Islet precursor cell (in vitro differentiated cells): ENCODE measurements around the gene BRSK1.

Experiments
- DNase-seq: peaks from one replicate; pipeline ENCODE4 v3.0.0-alpha.2; 2018

Gene BRSK1

DNA sequence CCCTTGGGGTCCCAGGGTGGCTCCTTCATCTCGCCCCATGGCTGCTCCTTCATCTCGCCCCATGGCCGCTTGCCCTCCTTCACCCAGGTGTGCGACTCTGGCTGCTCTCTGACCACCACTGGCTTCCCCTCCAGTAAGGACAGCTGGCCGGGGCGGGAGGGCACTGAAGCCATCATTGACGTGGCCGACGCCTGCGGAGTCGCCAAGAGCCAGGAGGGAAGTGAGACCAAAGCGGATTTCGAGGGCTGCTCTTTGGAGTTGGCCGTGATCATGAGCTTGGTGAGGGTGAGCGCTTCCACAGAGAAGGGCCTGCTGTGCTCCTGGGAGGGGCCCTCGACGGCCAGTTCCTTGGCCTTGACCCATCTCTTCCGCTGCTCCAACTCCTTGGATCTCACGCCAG, 74.7 kb downstream of the BRSK1 start:
- no peak for DNase-seq

DNA sequence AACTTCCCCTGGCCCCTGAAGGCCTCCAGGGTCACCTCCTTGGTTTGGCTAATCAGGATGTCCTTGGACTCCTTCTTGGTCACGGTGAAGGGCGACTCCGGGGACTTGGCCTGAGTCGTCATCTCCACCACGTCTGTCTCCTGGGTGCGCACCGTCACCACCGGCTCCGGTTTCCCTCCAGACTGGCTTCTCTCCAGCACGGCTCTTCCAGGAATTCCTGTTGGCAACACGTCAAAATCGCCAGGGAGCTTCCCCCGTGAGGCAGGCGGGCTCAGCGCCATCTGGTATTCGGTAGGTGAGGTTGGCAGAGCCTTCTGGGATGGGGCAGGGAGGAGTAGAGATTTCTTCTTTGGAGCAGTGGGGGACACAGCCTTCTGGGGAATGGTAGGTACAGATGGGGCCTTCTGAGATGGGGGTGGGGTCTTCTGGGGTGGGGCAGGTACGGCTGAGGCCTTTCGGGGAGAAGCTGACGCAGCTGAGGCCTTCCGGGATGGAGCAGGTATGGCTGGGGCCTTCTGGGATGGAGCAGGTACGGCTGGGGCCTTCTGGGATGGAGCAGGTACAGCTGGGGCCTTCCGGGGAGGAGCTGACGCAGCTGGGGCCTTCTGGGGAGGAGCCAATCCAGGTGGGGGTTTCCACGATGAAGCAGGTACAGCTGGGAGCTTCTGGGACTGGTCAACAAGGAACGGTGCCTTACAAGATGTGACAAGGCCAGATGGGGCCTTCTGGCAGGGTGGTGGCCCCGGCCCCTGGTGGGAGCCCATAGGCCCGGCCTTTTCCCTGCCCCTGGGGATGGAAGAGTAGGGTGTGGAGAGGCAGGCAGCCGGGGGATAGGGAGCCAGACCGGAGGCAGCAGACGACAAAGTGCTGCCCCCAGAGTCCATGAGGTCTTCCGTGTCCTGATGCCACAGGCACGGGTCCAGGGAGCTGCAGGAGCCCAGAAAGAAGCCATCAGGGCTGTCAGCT, 75.4 kb downstream of the BRSK1 start:
- no peak for DNase-seq

DNA sequence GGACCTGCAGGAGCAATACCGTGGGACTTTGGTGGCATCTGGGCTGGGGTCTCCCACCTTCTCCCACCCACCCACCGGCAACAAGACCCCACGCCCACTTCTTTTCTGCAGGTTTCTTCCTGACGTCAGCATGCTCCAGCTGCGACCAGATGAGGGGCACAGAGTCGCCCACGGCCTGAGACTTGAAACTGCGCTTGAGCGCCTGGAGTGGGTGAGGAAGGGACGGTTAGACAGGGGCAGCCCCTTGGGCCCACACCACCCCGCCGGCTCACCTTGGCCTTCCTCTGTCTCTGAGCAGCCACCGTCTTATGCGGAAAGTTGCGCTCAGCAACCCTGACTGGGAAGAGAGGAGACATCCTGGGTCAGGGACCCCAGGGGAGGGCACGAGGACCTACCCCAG, 77.1 kb downstream of the BRSK1 start:
- no peak for DNase-seq
